ENCODE measurements around the gene UNC45A. TPM values are rescaled to one million over a fixed set of nuclear protein-coding genes. Genes with fewer than 3 reads are reported as not detected.
A peak's percentile ranks its signal among the peaks of the same experiment; 100 is the strongest.

The UNC45A gene
- total RNA-seq, 1 donor from 2014 or later: 56.2 TPM

DNA sequence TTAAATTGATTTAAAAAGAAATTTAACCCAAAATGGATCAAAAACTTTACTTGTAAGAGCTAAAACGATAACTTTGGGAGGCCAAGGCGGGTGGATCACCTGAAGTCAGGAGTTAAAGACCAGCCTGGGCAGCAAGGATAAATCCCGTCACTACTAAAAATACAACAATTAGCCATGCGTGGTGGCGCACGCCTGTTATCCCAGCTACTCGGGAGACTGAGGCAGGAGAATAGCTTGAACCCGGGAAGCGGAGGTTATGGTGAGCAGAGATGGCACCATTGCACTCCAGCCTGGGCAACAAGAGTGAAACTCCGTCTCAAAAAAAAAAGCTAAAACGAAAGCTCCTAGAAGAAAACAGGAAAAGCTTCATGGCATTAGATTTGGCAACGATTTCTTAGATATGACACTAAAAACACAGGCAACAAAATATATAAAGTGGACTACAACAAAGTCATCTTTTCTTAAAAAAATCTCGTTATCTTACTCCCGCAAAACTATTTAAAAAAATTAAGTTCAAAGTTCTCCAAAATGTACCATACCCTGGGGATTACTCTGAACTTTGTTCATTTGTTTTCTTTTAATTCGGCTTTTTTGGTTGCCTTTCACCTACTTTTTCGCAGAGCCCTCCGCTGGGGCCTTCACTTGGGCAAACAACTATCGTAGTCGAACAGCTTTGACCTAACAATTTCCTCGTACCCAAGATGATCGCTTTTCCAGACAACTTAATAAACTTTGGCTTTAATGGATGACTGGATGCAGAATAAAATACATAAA lies 5.7 kb upstream of the UNC45A start:
- Histone ChIP-seq H4K20me1 (ENCODE audit: insufficient read depth, low read length) (no peaks in the 10 kb centered on the region), H3K4me2 (ENCODE audit: low read length) (peak overlapping the region; percentile 89), H3K9me3 (ENCODE audit: insufficient read depth, low read depth, low read length) (no peaks in the 10 kb centered on the region), H3K4me1 (ENCODE audit: insufficient read depth, low read length) (peaks cover 17% of the 10 kb centered on the region), H3K9ac (ENCODE audit: low read length) (peak overlapping the region; percentile 70), H2AFZ (ENCODE audit: low read depth, low read length) (peak overlapping the region; percentile 94), H3K79me2 (ENCODE audit: insufficient read depth, low read length) (no peaks in the 10 kb centered on the region), H3K27ac (ENCODE audit: low read depth, low read length) (peak overlapping the region; percentile 60), H3K4me3 (ENCODE audit: insufficient read depth, low read depth, low read length) (peak overlapping the region; percentile 67), H3K36me3 (ENCODE audit: insufficient read depth, low read length) (no peaks in the 10 kb centered on the region), H3K27me3 (ENCODE audit: insufficient read depth, low read length) (no peaks in the 10 kb centered on the region)
- Mint-ChIP-seq H3K4me1 (ENCODE audit: low read depth, unreplicated experiment) (peaks cover 3% of the 10 kb centered on the region), H3K4me3 (ENCODE audit: unreplicated experiment) (no peak overlapping the region), H3K27me3 (ENCODE audit: low read depth, unreplicated experiment) (peaks cover 2% of the 10 kb centered on the region), H3K36me3 (ENCODE audit: low read depth, unreplicated experiment) (no peaks in the 10 kb centered on the region), H3K27ac (ENCODE audit: unreplicated experiment) (no peak overlapping the region), H3K9me3 (ENCODE audit: unreplicated experiment) (no peaks in the 10 kb centered on the region)
- no peak for DNase-seq (ENCODE audit: low read depth)
- no peak for FAIRE-seq
- TF ChIP-seq EZH2 (IDR thresholded peaks at IDR 0.05; ENCODE audit: insufficient read depth, low read length): no peak
- TF ChIP-seq, protein P1, sequence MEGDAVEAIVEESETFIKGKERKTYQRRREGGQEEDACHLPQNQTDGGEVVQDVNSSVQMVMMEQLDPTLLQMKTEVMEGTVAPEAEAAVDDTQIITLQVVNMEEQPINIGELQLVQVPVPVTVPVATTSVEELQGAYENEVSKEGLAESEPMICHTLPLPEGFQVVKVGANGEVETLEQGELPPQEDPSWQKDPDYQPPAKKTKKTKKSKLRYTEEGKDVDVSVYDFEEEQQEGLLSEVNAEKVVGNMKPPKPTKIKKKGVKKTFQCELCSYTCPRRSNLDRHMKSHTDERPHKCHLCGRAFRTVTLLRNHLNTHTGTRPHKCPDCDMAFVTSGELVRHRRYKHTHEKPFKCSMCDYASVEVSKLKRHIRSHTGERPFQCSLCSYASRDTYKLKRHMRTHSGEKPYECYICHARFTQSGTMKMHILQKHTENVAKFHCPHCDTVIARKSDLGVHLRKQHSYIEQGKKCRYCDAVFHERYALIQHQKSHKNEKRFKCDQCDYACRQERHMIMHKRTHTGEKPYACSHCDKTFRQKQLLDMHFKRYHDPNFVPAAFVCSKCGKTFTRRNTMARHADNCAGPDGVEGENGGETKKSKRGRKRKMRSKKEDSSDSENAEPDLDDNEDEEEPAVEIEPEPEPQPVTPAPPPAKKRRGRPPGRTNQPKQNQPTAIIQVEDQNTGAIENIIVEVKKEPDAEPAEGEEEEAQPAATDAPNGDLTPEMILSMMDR (IDR thresholded peaks at IDR 0.05; ENCODE audit: insufficient read depth, low read depth, low read length): no peak

DNA sequence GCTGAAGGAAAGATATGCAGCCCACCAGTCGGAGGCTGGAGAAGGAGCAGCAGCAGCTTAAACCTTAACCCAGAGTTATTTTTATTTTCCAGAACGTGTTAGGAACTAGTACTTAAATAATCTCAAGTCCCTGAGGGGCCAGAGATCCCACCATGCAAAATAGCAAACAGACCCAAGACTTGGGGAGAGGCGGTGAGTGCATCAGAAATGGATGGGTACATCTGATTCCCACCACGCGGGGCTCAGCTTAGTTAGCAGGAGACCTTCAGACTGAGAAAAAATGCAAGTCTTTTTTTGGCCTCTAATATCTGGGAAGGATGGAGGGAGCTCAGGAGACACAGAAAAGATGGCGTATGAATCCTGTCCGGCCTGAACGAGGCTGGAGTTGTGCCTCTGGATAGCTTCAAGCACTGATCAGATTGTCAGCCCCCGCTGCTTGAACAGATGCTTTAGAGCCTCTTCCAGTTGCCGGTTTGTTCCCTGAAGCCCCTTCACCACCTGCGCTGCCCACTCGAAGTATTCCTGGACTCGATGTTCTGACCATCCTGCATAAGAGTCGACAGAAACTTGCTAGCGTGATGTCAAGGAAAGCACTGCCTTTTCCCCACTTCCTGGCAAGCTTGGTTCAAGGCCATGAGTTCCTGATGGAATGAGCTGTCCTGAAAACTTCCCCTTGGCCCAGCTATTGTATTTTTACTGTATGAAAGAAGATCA lies 4.1 kb upstream of the UNC45A start:
- Mint-ChIP-seq H3K27me3 (ENCODE audit: low read depth, unreplicated experiment) (peaks cover 2% of the 10 kb centered on the region), H3K9me3 (ENCODE audit: unreplicated experiment) (no peaks in the 10 kb centered on the region), H3K36me3 (ENCODE audit: low read depth, unreplicated experiment) (no peaks in the 10 kb centered on the region), H3K4me1 (ENCODE audit: low read depth, unreplicated experiment) (peaks cover 5% of the 10 kb centered on the region), H3K4me3 (ENCODE audit: unreplicated experiment) (peak overlapping the region; percentile 89), H3K27ac (ENCODE audit: unreplicated experiment) (no peak overlapping the region)
- Histone ChIP-seq H3K79me2 (ENCODE audit: insufficient read depth, low read length) (peaks cover 8% of the 10 kb centered on the region), H3K27me3 (ENCODE audit: insufficient read depth, low read length) (no peaks in the 10 kb centered on the region), H3K4me3 (ENCODE audit: insufficient read depth, low read depth, low read length) (peak overlapping the region; percentile 83), H3K4me2 (ENCODE audit: low read length) (peak overlapping the region; percentile 93), H3K27ac (ENCODE audit: low read depth, low read length) (no peak overlapping the region), H3K9me3 (ENCODE audit: insufficient read depth, low read depth, low read length) (no peaks in the 10 kb centered on the region), H2AFZ (ENCODE audit: low read depth, low read length) (no peak overlapping the region), H3K36me3 (ENCODE audit: insufficient read depth, low read length) (no peaks in the 10 kb centered on the region), H3K9ac (ENCODE audit: low read length) (peak overlapping the region; percentile 70), H4K20me1 (ENCODE audit: insufficient read depth, low read length) (peaks cover 4% of the 10 kb centered on the region), H3K4me1 (ENCODE audit: insufficient read depth, low read length) (peaks cover 24% of the 10 kb centered on the region)
- FAIRE-seq (no peak), DNase-seq (ENCODE audit: low read depth) (no peak)
- TF ChIP-seq EZH2 (IDR thresholded peaks at IDR 0.05; ENCODE audit: insufficient read depth, low read length): no peak
- TF ChIP-seq, protein P1 (IDR thresholded peaks at IDR 0.05; ENCODE audit: insufficient read depth, low read depth, low read length): no peak

DNA sequence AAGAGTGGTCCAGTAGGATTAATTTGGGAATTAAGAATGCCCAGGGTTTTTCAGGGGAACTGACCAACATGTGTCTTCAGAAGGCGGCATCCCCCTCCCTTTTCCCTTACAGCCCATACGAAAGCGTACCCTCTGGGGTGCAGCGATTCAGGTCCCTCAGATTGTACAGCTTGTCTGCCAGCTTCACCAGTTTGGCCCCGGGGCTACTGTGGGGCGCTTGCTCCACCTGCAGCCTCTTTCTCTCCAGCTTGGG lies 3.6 kb upstream of the UNC45A start:
- no peak for FAIRE-seq

More for the DNA sequence above, 3.6 kb upstream of the UNC45A start:
- Histone ChIP-seq H3K9ac (ENCODE audit: low read length) (peak overlapping the region; percentile 76), H3K27me3 (ENCODE audit: insufficient read depth, low read length) (no peaks in the 10 kb centered on the region), H3K4me1 (ENCODE audit: insufficient read depth, low read length) (peaks cover 29% of the 10 kb centered on the region), H2AFZ (ENCODE audit: low read depth, low read length) (peak overlapping the region; percentile 83), H3K4me3 (ENCODE audit: insufficient read depth, low read depth, low read length) (peak overlapping the region; percentile 83), H3K9me3 (ENCODE audit: insufficient read depth, low read depth, low read length) (no peaks in the 10 kb centered on the region), H3K27ac (ENCODE audit: low read depth, low read length) (no peak overlapping the region), H3K4me2 (ENCODE audit: low read length) (peak overlapping the region; percentile 93), H3K79me2 (ENCODE audit: insufficient read depth, low read length) (peaks cover 13% of the 10 kb centered on the region), H4K20me1 (ENCODE audit: insufficient read depth, low read length) (peaks cover 8% of the 10 kb centered on the region), H3K36me3 (ENCODE audit: insufficient read depth, low read length) (peaks cover 2% of the 10 kb centered on the region)
- Mint-ChIP-seq H3K4me3 (ENCODE audit: unreplicated experiment) (peak overlapping the region; percentile 89), H3K4me1 (ENCODE audit: low read depth, unreplicated experiment) (peaks cover 9% of the 10 kb centered on the region), H3K27me3 (ENCODE audit: low read depth, unreplicated experiment) (peaks cover 2% of the 10 kb centered on the region), H3K27ac (ENCODE audit: unreplicated experiment) (no peak overlapping the region), H3K36me3 (ENCODE audit: low read depth, unreplicated experiment) (no peaks in the 10 kb centered on the region), H3K9me3 (ENCODE audit: unreplicated experiment) (no peaks in the 10 kb centered on the region)
- no peak for DNase-seq (ENCODE audit: low read depth)
- TF ChIP-seq, protein P1 (IDR thresholded peaks at IDR 0.05; ENCODE audit: insufficient read depth, low read depth, low read length): no peak
- TF ChIP-seq EZH2 (IDR thresholded peaks at IDR 0.05; ENCODE audit: insufficient read depth, low read length): no peak

Measured in astrocyte (in vitro differentiated cells and primary cell).